ENCODE data around the gene DNAJB11. TPM values are rescaled to one million over a fixed set of nuclear protein-coding genes. Genes with fewer than 3 reads are reported as not detected.
A peak's percentile ranks its signal among the peaks of the same experiment; 100 is the strongest.
"Not testable (repeated sequence)": the region's sequence is repeated elsewhere in the genome, so short reads cannot be mapped to it uniquely, and the experiment has no call there.

Gene DNAJB11
- total and polyA plus RNA-seq, 5 experiments from 2014 or later = 30.0 to 41.1 (median 31.4) TPM

DNA sequence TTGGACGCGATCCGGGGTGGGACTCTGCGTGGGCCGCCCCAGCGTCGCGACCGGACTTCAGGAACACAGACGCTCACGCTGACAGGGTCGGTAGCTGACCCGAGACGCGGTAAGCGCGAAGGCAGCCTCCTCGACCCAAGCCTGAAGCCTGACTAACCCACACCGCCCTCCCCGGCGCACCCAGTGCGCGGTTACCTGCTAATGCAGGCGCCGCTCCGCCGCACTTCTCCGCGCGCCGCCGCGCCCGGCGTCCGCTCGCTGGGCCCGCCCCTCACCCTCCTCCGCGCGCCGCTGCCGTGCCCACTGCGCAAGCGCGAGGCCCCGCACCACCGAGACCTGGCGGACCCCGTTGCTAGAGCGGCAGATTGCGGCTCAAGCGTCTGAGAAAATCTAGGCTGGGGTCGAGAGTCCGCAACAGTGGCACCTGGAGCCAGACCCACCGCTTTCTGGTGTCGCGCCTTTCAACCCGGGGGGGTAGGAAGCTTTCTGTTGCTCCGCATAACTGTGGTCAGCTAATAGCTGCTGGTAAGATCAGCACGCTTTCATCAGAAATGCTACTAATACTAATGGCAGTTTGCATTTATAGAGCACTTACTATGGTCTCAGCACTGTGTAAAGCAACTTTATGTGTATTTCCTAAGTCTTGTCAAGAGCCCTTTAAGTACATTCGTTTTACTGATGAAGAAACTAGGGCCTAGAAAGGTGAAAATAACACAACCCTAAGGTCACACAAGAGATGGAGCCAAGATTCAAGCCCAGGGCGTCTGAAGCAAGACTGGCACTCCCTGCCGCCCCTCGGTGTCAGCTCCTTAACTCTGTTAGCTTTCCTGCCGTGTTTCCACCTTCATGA is 3.2 kb upstream of the DNAJB11 start, which contains the start of gene TBCCD1:
TSS of gene TBCCD1 (minus strand) at position 268 of the 850 bp plus-strand sequence. CDS start 3,010 bp downstream, outside the sequence.
- Mint-ChIP-seq H3K9me3 (no peaks in the 10 kb centered on the region), H3K36me3 (peaks cover 0 to 14% (median 4%) of the 10 kb centered on the region in 3 donors), H3K4me1 (peaks cover 31 to 77% (median 65%) of the 10 kb centered on the region in 4 donors), H3K27me3 (no peaks in the 10 kb centered on the region), H3K27ac (peak within 1 kb of the TSS; percentile 91 to 98 (median 97)), H3K4me3 (peak within 1 kb of the TSS; percentile 92 to 97 (median 94))
- POLR2A ChIA-PET = interaction anchor here (1.3 to 5.6 kb wide), 3 partner anchors 49 to 630 kb away, joined by 4 to 85 read pairs (median 22); partner anchors contain the start of genes EIF4A2 and TRA2B
- peak; percentile 88 to 100 (median 96) for DNase-seq
- ATAC-seq = peak; percentile 50 to 60

DNA sequence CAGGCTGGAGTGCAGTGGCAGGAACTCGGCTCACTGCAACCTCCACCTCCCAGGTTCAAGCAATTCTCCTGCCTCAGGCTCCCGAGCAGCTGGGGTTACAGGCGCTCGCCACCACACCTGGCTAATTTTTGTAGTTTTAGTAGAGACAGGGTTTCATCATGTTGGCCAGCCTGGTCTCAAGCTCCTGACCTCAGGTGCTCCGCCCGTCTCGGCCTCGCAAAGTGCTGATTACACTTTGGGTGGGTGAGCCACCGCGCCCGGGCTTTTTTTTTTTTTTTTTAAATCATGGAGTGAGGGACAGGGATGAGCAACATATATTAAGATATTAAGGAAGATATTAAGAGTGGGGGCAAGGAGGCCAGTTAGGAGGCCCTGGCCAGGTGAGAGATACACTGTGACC is 1.2 kb upstream of the DNAJB11 start:
- peaks cover 0 to 21% (median 8%) of the 10 kb centered on the region in 3 donors for H3K36me3 Mint-ChIP-seq
- POLR2A ChIA-PET = interaction anchor here (2.7 to 5.6 kb wide), 2 partner anchors 215 to 632 kb away, joined by 22 to 85 read pairs; partner anchors contain the start of genes EIF4A2 and TRA2B
- not testable (repeated sequence) for H3K27me3 Mint-ChIP-seq, H3K9me3 Mint-ChIP-seq, DNase-seq, ATAC-seq
- H3K4me3 Mint-ChIP-seq = peak overlapping the region; percentile 91 to 99 (median 96)
- peaks cover 28 to 69% (median 53%) of the 10 kb centered on the region in 4 donors for H3K4me1 Mint-ChIP-seq
- H3K27ac Mint-ChIP-seq = peak overlapping the region in 9 of 10 donors; percentile 91 to 99 (median 99)

DNA sequence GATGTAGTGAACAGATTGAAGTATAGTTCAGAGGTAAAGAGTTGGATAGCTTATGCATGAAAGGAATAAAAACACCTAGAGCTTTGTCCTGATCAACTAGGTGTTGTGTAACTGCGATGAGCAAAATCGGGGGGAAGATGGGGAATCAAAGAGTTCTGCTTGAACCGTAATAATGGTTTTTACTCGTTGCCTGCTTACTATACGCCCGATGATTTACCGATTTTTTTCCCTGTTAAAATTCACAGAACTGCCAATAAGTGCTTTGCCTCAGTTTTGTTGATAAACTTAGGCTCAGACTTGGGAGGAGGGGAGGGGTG is 783 bp upstream of the DNAJB11 start:
- Mint-ChIP-seq H3K4me3 (peak overlapping the region; percentile 91 to 99 (median 96)), H3K9me3 (no peaks in the 10 kb centered on the region), H3K27me3 (no peaks in the 10 kb centered on the region), H3K27ac (peak overlapping the region; percentile 78 to 99 (median 98)), H3K36me3 (peaks cover 0 to 25% (median 8%) of the 10 kb centered on the region in 3 donors), H3K4me1 (peaks cover 28 to 68% (median 53%) of the 10 kb centered on the region in 4 donors)
- no peak for ATAC-seq
- no peak for DNase-seq
- POLR2A ChIA-PET = interaction anchor here (0.9 to 5.6 kb wide), 7 partner anchors 47 to 984 kb away, joined by 3 to 85 read pairs (median 5); partner anchors contain the start of genes EIF4A2, SENP2 and TRA2B

DNA sequence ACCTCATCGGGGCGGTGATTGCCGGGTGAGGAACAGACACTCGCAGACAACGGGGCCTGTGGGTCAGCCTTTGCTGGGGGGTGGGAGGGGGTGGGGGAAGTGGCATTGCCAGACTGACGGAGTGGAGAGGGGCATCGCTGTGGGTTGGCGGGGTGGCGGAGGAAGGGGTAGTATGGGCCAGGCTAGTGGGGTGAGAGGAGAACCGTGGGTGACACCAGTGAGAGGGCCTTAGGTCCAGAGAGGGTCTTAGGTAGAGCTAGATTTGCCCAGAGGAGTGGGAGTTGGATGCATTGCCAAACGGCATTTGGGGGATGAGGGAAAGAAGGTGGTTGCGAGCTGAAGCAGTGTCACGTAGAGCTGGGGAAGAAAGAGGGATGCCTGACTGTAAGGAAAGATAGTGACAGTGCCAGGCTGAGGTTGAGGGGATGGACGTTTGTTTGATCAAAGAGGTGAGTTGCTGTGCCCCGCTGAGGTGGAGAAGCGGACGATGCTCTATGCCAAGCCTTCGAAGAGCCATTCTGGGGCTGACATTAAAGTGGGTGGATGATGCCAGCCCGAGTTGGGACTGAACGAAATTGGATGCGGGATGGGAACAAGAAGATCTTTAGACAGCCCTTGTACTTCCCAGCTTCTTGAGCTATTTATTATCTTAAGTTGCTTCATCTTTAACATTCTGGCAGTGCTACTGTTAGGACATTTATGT is 572 bp downstream of the DNAJB11 start:
- Mint-ChIP-seq H3K36me3 (peaks cover 0 to 38% (median 13%) of the 10 kb centered on the region in 3 donors), H3K9me3 (no peaks in the 10 kb centered on the region), H3K4me3 (peak overlapping the region; percentile 91 to 99 (median 96)), H3K4me1 (peaks cover 30 to 59% (median 53%) of the 10 kb centered on the region in 4 donors), H3K27me3 (no peaks in the 10 kb centered on the region), H3K27ac (peak overlapping the region; percentile 74 to 99 (median 98))
- ATAC-seq (no peak), DNase-seq (peak in 2 of 10 donors; percentile 1 to 4)
- POLR2A ChIA-PET = interaction anchor here (0.9 to 5.6 kb wide), 9 partner anchors 9 to 985 kb away, joined by 3 to 85 read pairs (median 5); partner anchors contain the start of genes EIF4A2, SENP2 and TRA2B

DNA sequence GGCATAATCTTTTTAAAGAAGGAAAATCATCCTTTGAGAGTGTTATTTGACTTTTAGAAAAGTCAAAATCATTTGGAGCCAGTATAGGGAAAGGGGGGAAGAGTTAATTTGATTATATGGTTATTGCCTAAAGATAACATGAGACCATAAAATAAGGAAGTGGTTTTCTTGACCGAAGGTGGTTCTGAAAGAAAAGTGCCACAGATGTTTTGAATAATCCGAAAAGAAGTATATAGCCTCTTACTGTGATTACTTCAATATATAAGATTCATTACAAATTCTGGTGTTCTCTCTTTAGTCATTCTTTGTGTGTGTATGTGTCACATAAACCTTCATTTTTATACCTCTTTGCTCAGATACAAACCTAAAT is 1.1 kb downstream of the DNAJB11 start:
- ATAC-seq = no peak
- Mint-ChIP-seq H3K4me3 (peak overlapping the region; percentile 91 to 99 (median 96)), H3K4me1 (peaks cover 26 to 53% (median 48%) of the 10 kb centered on the region in 4 donors), H3K36me3 (peaks cover 0 to 43% (median 17%) of the 10 kb centered on the region in 3 donors), H3K9me3 (no peaks in the 10 kb centered on the region), H3K27ac (peak overlapping the region; percentile 74 to 99 (median 98)), H3K27me3 (no peaks in the 10 kb centered on the region)
- DNase-seq = no peak
- POLR2A ChIA-PET = interaction anchor here (1.4 to 5.6 kb wide), 4 partner anchors 9 to 634 kb away, joined by 3 to 85 read pairs (median 16); partner anchors contain the start of genes EIF4A2 and TRA2B

DNA sequence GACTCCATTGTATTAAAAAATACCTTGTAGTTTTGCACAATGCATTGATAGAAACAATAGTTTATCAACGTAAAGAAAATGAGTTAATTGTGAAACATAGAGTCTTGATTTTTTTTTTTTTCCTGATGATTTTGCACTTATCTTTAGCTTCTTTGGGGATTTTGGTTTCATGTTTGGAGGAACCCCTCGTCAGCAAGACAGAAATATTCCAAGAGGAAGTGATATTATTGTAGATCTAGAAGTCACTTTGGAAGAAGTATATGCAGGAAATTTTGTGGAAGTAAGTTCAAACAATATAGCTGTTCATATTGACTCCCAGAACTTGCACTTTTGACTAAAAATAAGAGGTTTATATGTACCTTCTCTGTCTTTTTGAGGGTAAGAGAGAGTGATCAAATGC is 7.0 kb downstream of the DNAJB11 start:
- no peak overlapping the region for H3K4me3 Mint-ChIP-seq
- H3K27me3 Mint-ChIP-seq = no peaks in the 10 kb centered on the region
- no peaks in the 10 kb centered on the region for H3K9me3 Mint-ChIP-seq
- no peak for DNase-seq
- peaks cover 0 to 94% (median 24%) of the 10 kb centered on the region in 3 donors for H3K36me3 Mint-ChIP-seq
- peak overlapping the region in 1 of 10 donors; percentile 78 for H3K27ac Mint-ChIP-seq
- ATAC-seq = no peak
- H3K4me1 Mint-ChIP-seq = peaks cover 9 to 26% (median 14%) of the 10 kb centered on the region in 4 donors
- POLR2A ChIA-PET = interaction anchor here (0.7 kb wide), 1 partner anchor 206 kb away, joined by 3 read pairs; the partner anchor contains the start of gene EIF4A2

DNA sequence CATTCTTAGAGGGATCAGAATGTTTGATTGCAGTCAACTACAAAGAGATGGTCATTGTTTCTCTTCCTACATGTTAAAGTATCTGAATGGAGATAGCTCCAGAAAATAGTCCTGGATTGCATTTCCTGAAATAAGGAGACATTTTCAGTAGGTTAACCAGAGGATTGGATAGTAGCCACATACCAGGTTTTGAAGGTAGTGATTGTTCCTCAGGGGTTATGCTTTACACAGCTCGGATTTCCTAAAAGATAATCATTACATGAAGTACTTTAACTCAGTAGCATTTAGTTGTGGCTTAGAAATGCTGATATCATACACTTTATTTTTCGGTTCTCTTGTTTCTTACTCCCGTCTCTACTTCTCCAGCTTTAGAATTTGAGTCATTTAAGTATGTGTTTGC is 10.3 kb downstream of the DNAJB11 start:
- H3K9me3 Mint-ChIP-seq = no peaks in the 10 kb centered on the region
- H3K36me3 Mint-ChIP-seq = peaks cover 5 to 94% (median 32%) of the 10 kb centered on the region in 3 donors
- H3K27ac Mint-ChIP-seq = no peak overlapping the region
- H3K4me3 Mint-ChIP-seq = no peak overlapping the region
- DNase-seq (no peak), ATAC-seq (no peak)
- H3K27me3 Mint-ChIP-seq = no peaks in the 10 kb centered on the region
- POLR2A ChIA-PET = no interaction called here
- H3K4me1 Mint-ChIP-seq = peaks cover 0 to 11% (median 3%) of the 10 kb centered on the region in 4 donors

DNA sequence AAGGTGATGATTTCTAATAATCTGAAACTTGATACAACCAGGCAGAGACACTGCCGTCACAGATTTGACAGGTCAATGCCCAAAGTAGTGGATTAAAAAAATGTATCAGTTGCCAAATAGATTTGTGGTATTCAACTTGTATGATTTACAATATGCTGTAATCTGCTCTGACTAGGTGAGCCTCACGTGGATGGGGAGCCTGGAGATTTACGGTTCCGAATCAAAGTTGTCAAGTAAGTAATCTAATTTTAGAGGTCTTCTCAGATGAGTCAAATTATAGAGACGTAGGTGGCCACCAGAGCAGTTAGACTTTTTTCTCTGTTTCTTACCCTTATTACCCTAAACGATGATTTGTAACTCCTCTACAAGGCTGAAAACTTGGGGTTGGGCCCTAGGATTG is 12.0 kb downstream of the DNAJB11 start:
- no peaks in the 10 kb centered on the region for H3K9me3 Mint-ChIP-seq
- no peak overlapping the region for H3K4me3 Mint-ChIP-seq
- POLR2A ChIA-PET = no interaction called here
- H3K27me3 Mint-ChIP-seq = no peaks in the 10 kb centered on the region
- H3K36me3 Mint-ChIP-seq = peaks cover 5 to 87% (median 21%) of the 10 kb centered on the region in 3 donors
- H3K4me1 Mint-ChIP-seq = peaks cover 0 to 4% (median 2%) of the 10 kb centered on the region in 4 donors
- H3K27ac Mint-ChIP-seq = no peak overlapping the region
- no peak for DNase-seq
- no peak for ATAC-seq

DNA sequence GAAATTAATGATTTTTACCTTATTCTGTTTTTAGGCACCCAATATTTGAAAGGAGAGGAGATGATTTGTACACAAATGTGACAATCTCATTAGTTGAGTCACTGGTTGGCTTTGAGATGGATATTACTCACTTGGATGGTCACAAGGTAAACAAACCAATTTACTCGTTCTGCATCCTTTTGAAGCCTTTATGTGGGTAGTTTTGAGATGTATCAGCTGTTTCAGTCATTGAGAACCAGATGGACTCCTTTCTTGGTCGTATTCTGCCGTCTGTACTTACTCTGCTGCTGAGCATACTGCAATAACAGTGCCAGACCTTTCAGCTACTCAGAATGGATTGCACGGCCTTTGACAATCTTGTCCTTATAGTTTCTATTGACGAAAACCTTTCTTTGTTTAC is 13.3 kb downstream of the DNAJB11 start:
- Mint-ChIP-seq H3K36me3 (peaks cover 5 to 74% (median 21%) of the 10 kb centered on the region in 3 donors), H3K4me3 (no peak overlapping the region), H3K27me3 (no peaks in the 10 kb centered on the region), H3K4me1 (peaks cover 0 to 3% (median 0%) of the 10 kb centered on the region in 4 donors), H3K9me3 (no peaks in the 10 kb centered on the region), H3K27ac (peak overlapping the region in 2 of 10 donors; percentile 2 to 10)
- ATAC-seq = no peak
- DNase-seq = no peak
- POLR2A ChIA-PET = no interaction called here

DNA sequence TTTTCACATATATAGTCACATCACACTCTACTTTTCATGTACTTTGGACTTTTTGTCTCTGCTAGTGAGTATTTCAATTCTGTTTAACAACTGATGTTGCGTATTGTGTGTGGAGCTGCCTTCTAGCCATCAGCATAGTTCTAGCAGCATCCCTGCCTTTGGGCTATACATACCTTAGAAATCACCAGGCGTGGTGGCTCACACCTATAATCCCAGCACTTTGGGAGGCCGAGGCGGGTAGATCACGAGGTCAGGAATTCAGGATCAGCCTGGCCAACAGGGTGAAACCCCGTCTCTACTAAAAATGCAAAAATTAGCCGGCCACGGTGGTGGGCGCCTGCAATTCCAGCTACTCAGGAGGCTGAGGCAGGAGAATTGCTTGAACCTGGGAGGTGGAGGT is 15.7 kb downstream of the DNAJB11 start:
- POLR2A ChIA-PET = interaction anchor here (1.1 kb wide), 1 partner anchor 20 kb away, joined by 3 read pairs; no protein-coding TSS in a partner anchor
- not testable (repeated sequence) for H3K27me3 Mint-ChIP-seq

DNA sequence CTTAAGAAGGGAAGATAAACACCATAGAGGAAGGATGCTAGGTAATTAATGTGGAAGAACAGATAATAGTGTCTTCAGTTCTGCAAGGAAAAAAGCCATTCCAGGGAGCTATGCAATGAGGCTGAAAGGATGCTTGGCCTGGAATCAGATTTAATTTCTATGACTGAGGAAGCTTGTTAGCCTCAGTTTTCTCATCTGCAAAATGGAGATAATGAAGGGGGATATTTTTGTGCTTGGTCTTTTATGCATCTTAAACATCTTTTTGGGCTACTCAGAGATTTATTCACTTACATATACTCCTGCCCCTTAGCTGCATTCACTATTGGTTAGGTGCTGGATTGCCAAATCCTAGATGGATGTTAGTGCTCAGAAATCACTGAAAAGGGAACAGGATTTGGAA is 16.7 kb downstream of the DNAJB11 start:
- H3K27ac Mint-ChIP-seq = peak overlapping the region in 1 of 10 donors; percentile 9
- POLR2A ChIA-PET = interaction anchor here (1.1 kb wide), 1 partner anchor 21 kb away, joined by 3 read pairs; no protein-coding TSS in a partner anchor
- H3K4me3 Mint-ChIP-seq = no peak overlapping the region
- H3K27me3 Mint-ChIP-seq = no peaks in the 10 kb centered on the region
- H3K36me3 Mint-ChIP-seq = peaks cover 5 to 45% (median 15%) of the 10 kb centered on the region in 3 donors
- H3K4me1 Mint-ChIP-seq = peaks cover 5 to 13% (median 9%) of the 10 kb centered on the region in 4 donors
- ATAC-seq (no peak), DNase-seq (no peak)
- no peaks in the 10 kb centered on the region for H3K9me3 Mint-ChIP-seq

More for the DNA sequence above, 15.7 kb downstream of the DNAJB11 start:
- not testable (repeated sequence) for ATAC-seq, H3K27ac Mint-ChIP-seq, H3K4me3 Mint-ChIP-seq, H3K9me3 Mint-ChIP-seq, DNase-seq
- Mint-ChIP-seq H3K36me3 (peaks cover 5 to 54% (median 21%) of the 10 kb centered on the region in 3 donors), H3K4me1 (peaks cover 5 to 13% (median 9%) of the 10 kb centered on the region in 4 donors)

DNA sequence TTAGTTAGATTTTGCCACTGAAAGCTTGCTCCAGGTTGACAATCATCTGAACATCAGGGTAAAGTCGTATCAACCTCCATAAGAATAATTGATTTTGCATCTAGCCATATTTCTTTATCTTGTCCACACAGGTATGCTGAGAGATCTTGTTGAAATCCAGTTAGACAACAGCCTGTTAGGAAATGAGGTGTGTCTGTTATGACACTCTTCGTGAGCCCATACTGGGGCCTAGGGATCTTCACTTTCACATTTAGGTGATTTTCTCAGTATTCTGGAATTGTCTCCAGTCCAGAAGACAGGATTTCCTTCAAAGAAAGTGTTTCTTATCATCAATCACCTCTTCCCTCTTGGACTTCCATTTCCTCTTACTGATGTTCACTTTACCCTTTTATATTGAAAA is 18.1 kb downstream of the DNAJB11 start:
- Mint-ChIP-seq H3K4me3 (no peak overlapping the region), H3K27ac (peak overlapping the region in 2 of 10 donors; percentile 6 to 41), H3K36me3 (peaks cover under 1 to 31% (median 10%) of the 10 kb centered on the region in 3 donors), H3K9me3 (no peaks in the 10 kb centered on the region), H3K27me3 (no peaks in the 10 kb centered on the region), H3K4me1 (peaks cover 5 to 13% (median 9%) of the 10 kb centered on the region in 4 donors)
- ATAC-seq (no peak), DNase-seq (no peak)
- POLR2A ChIA-PET = no interaction called here
